ENCODE measurements around the gene RBPMS2.

GRCh38 chr15:64705006-64705405, 70.4 kb downstream of the RBPMS2 start:
- TF ChIP-seq, protein P1, sequence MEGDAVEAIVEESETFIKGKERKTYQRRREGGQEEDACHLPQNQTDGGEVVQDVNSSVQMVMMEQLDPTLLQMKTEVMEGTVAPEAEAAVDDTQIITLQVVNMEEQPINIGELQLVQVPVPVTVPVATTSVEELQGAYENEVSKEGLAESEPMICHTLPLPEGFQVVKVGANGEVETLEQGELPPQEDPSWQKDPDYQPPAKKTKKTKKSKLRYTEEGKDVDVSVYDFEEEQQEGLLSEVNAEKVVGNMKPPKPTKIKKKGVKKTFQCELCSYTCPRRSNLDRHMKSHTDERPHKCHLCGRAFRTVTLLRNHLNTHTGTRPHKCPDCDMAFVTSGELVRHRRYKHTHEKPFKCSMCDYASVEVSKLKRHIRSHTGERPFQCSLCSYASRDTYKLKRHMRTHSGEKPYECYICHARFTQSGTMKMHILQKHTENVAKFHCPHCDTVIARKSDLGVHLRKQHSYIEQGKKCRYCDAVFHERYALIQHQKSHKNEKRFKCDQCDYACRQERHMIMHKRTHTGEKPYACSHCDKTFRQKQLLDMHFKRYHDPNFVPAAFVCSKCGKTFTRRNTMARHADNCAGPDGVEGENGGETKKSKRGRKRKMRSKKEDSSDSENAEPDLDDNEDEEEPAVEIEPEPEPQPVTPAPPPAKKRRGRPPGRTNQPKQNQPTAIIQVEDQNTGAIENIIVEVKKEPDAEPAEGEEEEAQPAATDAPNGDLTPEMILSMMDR (IDR thresholded peaks at IDR 0.05): no peak
- no peak for TF ChIP-seq POLR2A (IDR thresholded peaks at IDR 0.05)

Data from Peyer's patch (tissue), 4 donors.